ENCODE results near the gene EDRF1.

Gene EDRF1

GRCh38 chr10:125788156-125789034 is 68.9 kb downstream of the EDRF1 start:
- no peak for DNase-seq

- no peak for DNase-seq
Measured at GRCh38 chr10:125792342-125793300, 73.1 kb downstream of the EDRF1 start.

- no peak for DNase-seq
Measured at GRCh38 chr10:125795128-125795527, 75.6 kb downstream of the EDRF1 start.

- DNase-seq, result no peak
Measured at GRCh38 chr10:125795637-125796190, 76.2 kb downstream of the EDRF1 start.

- no peak for DNase-seq
Measured at GRCh38 chr10:125797424-125797823, 77.9 kb downstream of the EDRF1 start.

- DNase-seq, result no peak
Measured at GRCh38 chr10:125797994-125798662, 78.6 kb downstream of the EDRF1 start.

- no peak for DNase-seq
Measured at GRCh38 chr10:125799451-125800182, 80.1 kb downstream of the EDRF1 start.

GRCh38 chr10:125801574-125801973 is 82.1 kb downstream of the EDRF1 start:
- DNase-seq, result no peak

GRCh38 chr10:125802131-125802530 is 82.6 kb downstream of the EDRF1 start:
- DNase-seq, result no peak

GRCh38 chr10:125802739-125803138 is 83.2 kb downstream of the EDRF1 start:
- no peak for DNase-seq

GRCh38 chr10:125808047-125808446 is 88.5 kb downstream of the EDRF1 start:
- DNase-seq, result no peak

- DNase-seq, result no peak
Measured at GRCh38 chr10:125811251-125811650, 91.7 kb downstream of the EDRF1 start.

GRCh38 chr10:125812128-125812750 is 92.7 kb downstream of the EDRF1 start:
- no peak for DNase-seq

Measured in NCI-H187 treated with DMSO at 0.1 percent for 48 hours (cell line).